ENCODE data around the gene DHRS7. TPM values are rescaled to one million over a fixed set of nuclear protein-coding genes. Genes with fewer than 3 reads are reported as not detected.

DHRS7 gene
- polyA plus RNA-seq, 3 donors: 61.0 to 77.5 (median 75.8) TPM

Other genes with a start within 250 kb of the DHRS7 start
- gene LRRC9, start 245.3 kb downstream of the DHRS7 start, polyA plus RNA-seq (ENCODE audit: insufficient read length in 3 of 3): 1 to 10 TPM; 1.5 to 2.3 (median 2.1) TPM
- gene PCNX4, start 73.5 kb downstream of the DHRS7 start, polyA plus RNA-seq (ENCODE audit: insufficient read length in 3 of 3): 100 to 1,000 TPM in 1 of 3 donors, 10 to 100 TPM in 2; 79.5 to 101 (median 90.4) TPM
- 10 to 100 TPM; 63.6 to 71.3 (median 70.0) TPM for gene PPM1A, start 83.8 kb upstream of the DHRS7 start, polyA plus RNA-seq (ENCODE audit: insufficient read length in 3 of 3)